H1 (cell line): ENCODE measurements around the gene SHISA6. TPM values are rescaled to one million over a fixed set of nuclear protein-coding genes. Genes with fewer than 3 reads are reported as not detected.

ENCODE experiments used
- CTCF ChIA-PET: fragments of 300-600 bp; sonication (Branson Sonifier 250); formaldehyde crosslinking; loops from one replicate; lab custom pipeline; 2021; ENCODE audit not compliant: partially characterized antibody; lab: Charles Lee
- POLR2A ChIA-PET: fragments of 300-600 bp; sonication (Branson Sonifier 250); formaldehyde crosslinking; loops from one replicate; lab custom pipeline; 2021; ENCODE audit warnings: inconsistent platforms; ENCODE audit not compliant: partially characterized antibody; lab: Charles Lee
- DNase-seq, 2 experiments: peaks; one replicate each; pipeline versions ENCODE4 v3.0.0 to v3.0.0-alpha.2; 2010 to 2022; ENCODE audit warnings: low spot score in 2 of 2, low read depth in 1 of 2, mixed read lengths in 1 of 2
- FAIRE-seq: peaks from 2 replicates; lab custom pipeline; 2011; peaks lifted over from hg19 to GRCh38; lab: Jason Lieb, UNC
- H2AFZ ChIP-seq: 2 replicates; pipeline ENCODE4 v1.8.1; 2012; ENCODE audit warnings: low read length, inconsistent platforms
- H2AK5ac ChIP-seq: 2 replicates; pipeline ENCODE4 v1.6.1; 2013; ENCODE audit warnings: low read depth, low read length
- H2BK120ac ChIP-seq: replicated peaks from 2 replicates; pipeline ENCODE3; 2013; ENCODE audit warnings: low read depth, low read length, inconsistent platforms
- H2BK12ac ChIP-seq: 2 replicates; pipeline ENCODE4 v1.6.1; 2013; ENCODE audit warnings: low read depth, low read length
- H2BK15ac ChIP-seq: 2 replicates; pipeline ENCODE4 v1.6.1; 2013; ENCODE audit warnings: low read length
- H2BK20ac ChIP-seq: 2 replicates; pipeline ENCODE4 v1.6.1; 2013; ENCODE audit warnings: low read length
- H2BK5ac ChIP-seq: 2 replicates; pipeline ENCODE4 v1.6.1; 2013; ENCODE audit warnings: low read depth, low read length
- H3K14ac ChIP-seq: 2 replicates; pipeline ENCODE4 v1.6.1; 2013; ENCODE audit warnings: inconsistent platforms; ENCODE audit not compliant: insufficient read length
- H3K18ac ChIP-seq: 2 replicates; pipeline ENCODE4 v1.6.1; 2013; ENCODE audit warnings: low read length; ENCODE audit errors: extremely low read depth
- H3K23ac ChIP-seq: 2 replicates; pipeline ENCODE4 v1.6.1; 2013; ENCODE audit warnings: inconsistent platforms; ENCODE audit not compliant: insufficient read length
- H3K23me2 ChIP-seq: 2 replicates; pipeline ENCODE4 v1.6.1; 2013; ENCODE audit warnings: low read depth, low read length
- H3K27ac ChIP-seq: 2 replicates; pipeline ENCODE4 v1.6.1; 2011; ENCODE audit warnings: low read depth, low read length, inconsistent platforms
- H3K27me3 ChIP-seq, 4 experiments: replicated peaks in 1 of 4; 1 replicate in 1 of 4; 2 replicates in 3 of 4; pipeline versions ENCODE4 v1.6.1 to v1.8.1; 2011 to 2013; ENCODE audit warnings: low read length in 3 of 4, mild to moderate bottlenecking in 3 of 4, inconsistent platforms in 2 of 4, mixed read lengths in 2 of 4, moderate library complexity in 1 of 4; ENCODE audit not compliant: control insufficient read depth in 3 of 4, insufficient read depth in 3 of 4; ENCODE audit errors: extremely low read depth in 1 of 4
- H3K36me3 ChIP-seq, 4 experiments: 2 replicates each; pipeline versions ENCODE4 v1.6.1 to v1.8.1; 2011 to 2013; ENCODE audit warnings: mild to moderate bottlenecking in 4 of 4, low read length in 3 of 4, moderate library complexity in 2 of 4, control low read depth in 1 of 4, inconsistent platforms in 1 of 4; ENCODE audit not compliant: insufficient read depth in 4 of 4, control insufficient read depth in 2 of 4
- H3K4ac ChIP-seq: replicated peaks from 2 replicates; pipeline ENCODE3; 2013; ENCODE audit warnings: low read length, low read depth, mixed read lengths, inconsistent platforms; ENCODE audit not compliant: insufficient read length
- H3K4me1 ChIP-seq, 4 experiments: replicated peaks in 1 of 4; 1 replicate in 1 of 4; 2 replicates in 3 of 4; pipeline versions ENCODE4 v1.6.1 to v1.8.1; 2011 to 2013; ENCODE audit warnings: low read length in 3 of 4, inconsistent platforms in 2 of 4, mixed read lengths in 1 of 4; ENCODE audit not compliant: insufficient read depth in 4 of 4, control insufficient read depth in 3 of 4
- H3K4me2 ChIP-seq, 2 experiments: 2 replicates each; pipeline versions ENCODE4 v1.6.1 to v1.8.1; 2011 to 2013; ENCODE audit warnings: low read depth in 2 of 2, low read length in 2 of 2, control low read depth in 1 of 2, inconsistent platforms in 1 of 2, mild to moderate bottlenecking in 1 of 2; ENCODE audit not compliant: insufficient read depth in 1 of 2
- H3K4me3 ChIP-seq, 4 experiments: fragments of 200-600, 300-600 bp in 1 of 4; sonication (generic), shearing (Covaris generic), sonication (Bioruptor Twin) in 1 of 4; 2 replicates each; pipeline versions ENCODE4 v1.5.1 to v1.8.1; 2011 to 2016; ENCODE audit warnings: low read length in 4 of 4, low read depth in 3 of 4, control low read depth in 2 of 4, inconsistent platforms in 2 of 4, mild to moderate bottlenecking in 2 of 4, mixed read lengths in 1 of 4, moderate library complexity in 1 of 4; ENCODE audit not compliant: insufficient read depth in 2 of 4; ENCODE audit errors: extremely low read depth in 1 of 4
- H3K56ac ChIP-seq: replicated peaks from 2 replicates; pipeline ENCODE3; 2013; ENCODE audit warnings: low read depth, mild to moderate bottlenecking, mixed read lengths, low read length, inconsistent platforms; ENCODE audit not compliant: insufficient read length
- H3K79me1 ChIP-seq: 2 replicates; pipeline ENCODE4 v1.6.1; 2013; ENCODE audit warnings: low read depth, low read length, control low read depth
- H3K79me2 ChIP-seq, 2 experiments: 2 replicates each; pipeline versions ENCODE4 v1.6.1 to v1.8.1; 2012 to 2013; ENCODE audit warnings: low read length in 2 of 2, mild to moderate bottlenecking in 2 of 2, inconsistent platforms in 1 of 2; ENCODE audit not compliant: insufficient read depth in 2 of 2, control insufficient read depth in 1 of 2
- H3K9ac ChIP-seq, 4 experiments: replicated peaks in 1 of 4; 1 replicate in 1 of 4; 2 replicates in 3 of 4; pipeline versions ENCODE4 v1.6.1 to v1.8.1; 2011 to 2013; ENCODE audit warnings: low read depth in 3 of 4, low read length in 3 of 4, control low read depth in 2 of 4, mild to moderate bottlenecking in 2 of 4, moderate library complexity in 2 of 4, inconsistent platforms in 1 of 4; ENCODE audit errors: extremely low read depth in 1 of 4
- H3K9me3 ChIP-seq, 2 experiments: 2 replicates each; pipeline versions ENCODE4 v1.6.1 to v1.8.1; 2012 to 2013; ENCODE audit warnings: mild to moderate bottlenecking in 2 of 2, moderate library complexity in 2 of 2, control low read depth in 1 of 2, inconsistent platforms in 1 of 2, low read depth in 1 of 2, low read length in 1 of 2, mixed read lengths in 1 of 2; ENCODE audit not compliant: insufficient read depth in 2 of 2
- H4K20me1 ChIP-seq, 2 experiments: replicated peaks in 1 of 2; 2 replicates each; pipeline versions ENCODE3 to v1.8.1; 2011 to 2013; ENCODE audit warnings: inconsistent platforms in 2 of 2, low read length in 2 of 2, mild to moderate bottlenecking in 1 of 2; ENCODE audit not compliant: insufficient read depth in 2 of 2, control insufficient read depth in 1 of 2
- H4K5ac ChIP-seq: 2 replicates; pipeline ENCODE4 v1.6.1; 2013; ENCODE audit warnings: low read length, low read depth, mixed read lengths, inconsistent platforms; ENCODE audit not compliant: insufficient read length
- H4K8ac ChIP-seq: 2 replicates; pipeline ENCODE4 v1.8.0; 2013; ENCODE audit warnings: mild to moderate bottlenecking, moderate library complexity, low read length, inconsistent platforms; ENCODE audit not compliant: insufficient read depth; ENCODE audit errors: extremely low read depth
- H4K91ac ChIP-seq: replicated peaks from 2 replicates; pipeline ENCODE3; 2013; ENCODE audit warnings: low read length, mixed read lengths, inconsistent platforms; ENCODE audit not compliant: insufficient read length
- WGBS, 2 experiments: shearing (Covaris generic) in 1 of 2; methylation state at CpG; one replicate each; pipeline versions ENCODE4 v1.1.6 to v1.1.7; 2013 to 2015; ENCODE audit warnings: low lambda C conversion rate in 2 of 2, mixed read lengths in 2 of 2, inconsistent platforms in 1 of 2, low coverage in 1 of 2, missing lambda C conversion rate in 1 of 2; ENCODE audit not compliant: insufficient replicate concordance in 2 of 2, insufficient coverage in 1 of 2, insufficient read length in 1 of 2; ENCODE audit errors: extremely low coverage in 1 of 2, missing lambda C conversion rate in 1 of 2; 5-methylcytosine and 5-hydroxymethylcytosine counted together
- polyA plus RNA-seq, 7 experiments: library from polyadenylated mRNA; depleted of rRNA in 3 of 7; stranded (reverse) in 5 of 7; unstranded in 2 of 7; fragments of >200 nt in 5 of 7; fragments of 200-250 nt in 2 of 7; gene quantifications; 1 replicate in 5 of 7; 2 replicates in 1 of 7; 4 replicates in 1 of 7; pipeline versions ENCODE4 v1.2.1 to v1.2.3, GENCODE V29; 2011 to 2013; ENCODE audit warnings: missing spikeins in 2 of 7, mixed read lengths in 2 of 7
- total RNA-seq: library from RNA; stranded (reverse); fragmentation: NEBNext Ultra II Directional; extraction: Animal tissue kit (Norgen Biotek cat#: 25700); gene quantifications from 2 replicates; pipeline ENCODE4 v1.2.1, GENCODE V29; 2021

Gene SHISA6
- total and polyA plus RNA-seq, 2 of the 8 experiments (the other 6 are each of a cell fraction or from before 2014, with no cell fraction given): 2.9 to 4.8 TPM

DNA sequence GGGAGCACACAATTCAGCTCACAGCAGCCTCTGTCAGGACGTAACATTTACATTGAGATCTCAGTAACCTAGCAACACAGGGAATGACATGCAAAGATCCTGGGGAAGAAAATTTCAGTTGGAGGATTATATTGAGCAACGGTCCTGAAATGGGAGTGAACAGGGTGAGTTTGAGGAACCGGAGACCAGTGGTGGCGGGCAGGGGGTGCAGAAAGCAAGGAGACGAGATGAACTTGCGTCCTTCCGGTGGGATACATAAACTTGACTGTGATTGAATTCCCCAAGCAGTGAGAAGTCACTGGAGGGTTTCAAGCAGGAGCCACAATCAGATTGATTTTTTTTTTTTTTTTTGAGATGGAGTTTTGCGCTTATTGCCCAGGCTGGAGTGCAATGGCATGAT, 51.5 kb downstream of the SHISA6 start:
- no peak overlapping the region for H3K14ac ChIP-seq
- H4K91ac ChIP-seq: no peak overlapping the region
- 95% methylated on average over 7 of the region's 8 CpGs; no CpG with 5 or more reads in 1 of the 2 experiments for WGBS, 2 experiments
- H2AFZ ChIP-seq: no peak overlapping the region
- H4K5ac ChIP-seq: no peak overlapping the region
- H3K27me3 ChIP-seq: no peaks in the 10 kb centered on the region
- H2AK5ac ChIP-seq: no peak overlapping the region
- H3K23me2 ChIP-seq: 0 out of 2 replicates have a peak, but pooled peaks cover 2% of the 10 kb centered on the region
- H3K23ac ChIP-seq: no peak overlapping the region
- no peaks in the 10 kb centered on the region for H3K36me3 ChIP-seq
- no peak overlapping the region for H3K4ac ChIP-seq
- no peaks in the 10 kb centered on the region for H4K20me1 ChIP-seq
- ChIA-PET CTCF (interaction anchor here (1.0 to 3.4 kb wide), 3 partner anchors 28 to 415 kb away, joined by 3 to 21 read pairs (median 5); no protein-coding TSS in a partner anchor), POLR2A (no interaction called here)
- no peak overlapping the region for H2BK15ac ChIP-seq
- H3K9me3 ChIP-seq: no peaks in the 10 kb centered on the region
- no peak overlapping the region for H2BK120ac ChIP-seq
- H2BK20ac ChIP-seq: no peak overlapping the region
- H3K79me2 ChIP-seq: no peaks in the 10 kb centered on the region
- H3K56ac ChIP-seq: no peak overlapping the region
- no peaks in the 10 kb centered on the region for H3K4me1 ChIP-seq
- H3K18ac ChIP-seq: no peak overlapping the region
- no peak overlapping the region for H2BK12ac ChIP-seq
- H3K9ac ChIP-seq: no peak overlapping the region
- H3K79me1 ChIP-seq: no peaks in the 10 kb centered on the region
- FAIRE-seq (no peak), DNase-seq (peak in 1 of 2 experiments; percentile 14)
- no peak overlapping the region for H3K27ac ChIP-seq
- H4K8ac ChIP-seq: no peak overlapping the region
- H2BK5ac ChIP-seq: no peak overlapping the region
- H3K4me3 ChIP-seq: no peak overlapping the region
- H3K4me2 ChIP-seq: no peak overlapping the region
